WTC11 (cell line): ENCODE data around the gene UBXN6. TPM values are rescaled to one million over a fixed set of nuclear protein-coding genes. Genes with fewer than 3 reads are reported as not detected.

ENCODE experiments used
- CREB1 ChIP-seq: sonication (generic); formaldehyde crosslinking; IDR thresholded peaks from 2 replicates; pipeline ENCODE4 v1.8.0; 2023; ENCODE audit warnings: mild to moderate bottlenecking, missing genetic modification reagents
- CREM ChIP-seq: sonication (generic); formaldehyde crosslinking; IDR thresholded peaks from 2 replicates; pipeline ENCODE4 v1.8.1; 2022; ENCODE audit warnings: mild to moderate bottlenecking, missing genetic modification reagents, moderate library complexity
- JUN ChIP-seq: sonication (generic); formaldehyde crosslinking; IDR thresholded peaks from 2 replicates; pipeline ENCODE4 v1.8.0; 2023; ENCODE audit warnings: mild to moderate bottlenecking, missing genetic modification reagents
- MXD4 ChIP-seq: fragments of 250-450 bp; sonication (Bioruptor Pico); IDR thresholded peaks from 2 replicates; pipeline ENCODE4 v1.8.0; 2021; ENCODE audit warnings: mild to moderate bottlenecking, moderate library complexity, borderline replicate concordance
- NFATC4 ChIP-seq: fragments of 250-450 bp; sonication (Bioruptor Pico); IDR thresholded peaks from 2 replicates; pipeline ENCODE4 v1.9.0; 2021; ENCODE audit warnings: mild to moderate bottlenecking
- NFYB ChIP-seq: sonication (generic); formaldehyde crosslinking; conservative IDR thresholded peaks from 2 replicates; pipeline ENCODE4 v1.8.0; 2022; ENCODE audit warnings: low read depth, missing genetic modification reagents
- NR1H2 ChIP-seq: sonication (generic); formaldehyde crosslinking; IDR thresholded peaks from 2 replicates; pipeline ENCODE4 v1.9.0; 2021; ENCODE audit warnings: mild to moderate bottlenecking, moderate library complexity, missing genetic modification reagents
- RELA ChIP-seq: sonication (generic); formaldehyde crosslinking; IDR thresholded peaks from 2 replicates; pipeline ENCODE4 v1.8.1; 2022; ENCODE audit warnings: missing genetic modification reagents, mild to moderate bottlenecking, borderline replicate concordance
- SMAD3 ChIP-seq: sonication (generic); formaldehyde crosslinking; IDR thresholded peaks from 2 replicates; pipeline ENCODE4 v1.8.0; 2022; ENCODE audit warnings: missing genetic modification reagents, mild to moderate bottlenecking, borderline replicate concordance
- TCF7 ChIP-seq: sonication (generic); formaldehyde crosslinking; IDR thresholded peaks from 2 replicates; pipeline ENCODE4 v1.8.0; 2022; ENCODE audit warnings: mild to moderate bottlenecking, low read depth, missing genetic modification reagents, moderate library complexity
- TEAD1 ChIP-seq: sonication (generic); formaldehyde crosslinking; IDR thresholded peaks from 2 replicates; pipeline ENCODE4 v1.8.0; 2022; ENCODE audit warnings: mild to moderate bottlenecking, missing genetic modification reagents
- ZBTB21 ChIP-seq: sonication (generic); formaldehyde crosslinking; IDR thresholded peaks from 2 replicates; pipeline ENCODE4 v1.8.1; 2023; ENCODE audit warnings: mild to moderate bottlenecking, missing genetic modification reagents, borderline replicate concordance
- ZNF121 ChIP-seq: sonication (generic); formaldehyde crosslinking; IDR thresholded peaks from 2 replicates; pipeline ENCODE4 v1.8.0; 2023; ENCODE audit warnings: missing genetic modification reagents
- ZNF232 ChIP-seq: sonication (generic); formaldehyde crosslinking; IDR thresholded peaks from 2 replicates; pipeline ENCODE4 v1.8.0; 2022; ENCODE audit warnings: mild to moderate bottlenecking, missing genetic modification reagents
- ZNF416 ChIP-seq: fragments of 250-450 bp; sonication (Bioruptor Pico); IDR thresholded peaks from 2 replicates; pipeline ENCODE4 v1.9.0; 2021; ENCODE audit warnings: mild to moderate bottlenecking, inconsistent platforms
- total RNA-seq: library from RNA; stranded (reverse); gene quantifications from 3 replicates; pipeline ENCODE4 v1.2.3, GENCODE V29; 2021
- TF ChIP-seq, protein P1 (sequence below): sonication (generic); formaldehyde crosslinking; IDR thresholded peaks from 2 replicates; pipeline ENCODE4 v1.8.0; 2022; ENCODE audit warnings: mild to moderate bottlenecking, missing genetic modification reagents
- TF ChIP-seq, protein P2 (sequence below): sonication (generic); formaldehyde crosslinking; IDR thresholded peaks from 2 replicates; pipeline ENCODE4 v1.8.0; 2022; ENCODE audit warnings: missing genetic modification reagents
- TF ChIP-seq, protein P3 (sequence below): sonication (generic); formaldehyde crosslinking; IDR thresholded peaks from 2 replicates; pipeline ENCODE4 v1.8.1; 2022; ENCODE audit warnings: low read depth, missing genetic modification reagents, borderline replicate concordance
- TF ChIP-seq, protein P4 (sequence below): fragments of 250-450 bp; sonication (Bioruptor Pico); IDR thresholded peaks from 2 replicates; pipeline ENCODE4 v2.1.2; 2022; ENCODE audit warnings: mild to moderate bottlenecking, moderate library complexity
- TF ChIP-seq, protein P5 (sequence below): sonication (generic); formaldehyde crosslinking; IDR thresholded peaks from 2 replicates; pipeline ENCODE4 v1.8.0; 2022; ENCODE audit warnings: mild to moderate bottlenecking, missing genetic modification reagents
- TF ChIP-seq, protein P6 (sequence below): sonication (generic); formaldehyde crosslinking; IDR thresholded peaks from 2 replicates; pipeline ENCODE4 v1.8.0; 2023; ENCODE audit warnings: missing genetic modification reagents
- TF ChIP-seq, protein P7 (sequence below): sonication (generic); formaldehyde crosslinking; IDR thresholded peaks from 2 replicates; pipeline ENCODE4 v1.8.1; 2023; ENCODE audit warnings: mild to moderate bottlenecking, missing genetic modification reagents
- TF ChIP-seq, protein P8 (sequence below): sonication (generic); formaldehyde crosslinking; IDR thresholded peaks from 2 replicates; pipeline ENCODE4 v1.8.1; 2022; ENCODE audit warnings: mild to moderate bottlenecking, missing genetic modification reagents, moderate library complexity, borderline replicate concordance
- TF ChIP-seq, protein P9 (sequence below): fragments of 250-450 bp; sonication (Bioruptor Pico); conservative IDR thresholded peaks from 2 replicates; pipeline ENCODE4 v1.9.0; 2021; ENCODE audit warnings: mild to moderate bottlenecking

UBXN6 gene
- total RNA-seq, 1 experiment from 2014 or later, result 34.8 TPM

DNA sequence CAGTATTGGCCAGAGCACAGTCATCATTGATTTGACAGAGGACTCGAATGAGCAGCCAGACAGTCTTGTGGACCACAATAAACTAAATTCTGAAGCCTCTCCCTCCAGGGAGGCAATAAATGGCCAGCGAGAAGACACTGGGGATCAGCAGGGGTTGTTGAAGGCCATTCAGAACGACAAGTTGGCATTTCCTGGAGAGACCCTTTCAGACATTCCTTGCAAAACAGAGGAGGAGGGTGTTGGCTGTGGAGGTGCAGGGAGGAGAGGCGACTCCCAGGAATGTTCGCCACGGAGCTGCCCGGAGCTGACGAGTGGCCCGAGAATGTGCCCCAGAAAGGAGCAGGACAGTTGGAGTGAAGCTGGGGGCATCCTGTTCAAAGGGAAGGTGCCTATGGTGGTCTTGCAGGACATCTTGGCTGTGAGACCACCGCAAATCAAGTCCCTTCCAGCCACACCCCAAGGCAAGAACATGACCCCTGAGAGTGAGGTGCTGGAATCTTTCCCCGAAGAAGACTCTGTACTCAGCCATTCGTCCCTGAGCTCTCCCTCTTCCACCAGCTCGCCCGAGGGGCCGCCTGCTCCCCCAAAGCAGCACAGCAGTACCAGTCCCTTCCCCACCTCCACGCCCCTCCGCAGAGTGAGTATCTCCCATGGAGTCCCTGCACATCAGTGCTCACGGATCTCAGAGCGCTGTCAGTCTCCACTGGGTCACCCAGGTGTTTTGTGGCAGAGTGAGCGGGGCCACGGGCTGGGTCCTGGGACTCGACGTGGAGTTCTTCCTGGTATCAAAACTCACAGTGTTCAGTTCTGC is 48.3 kb downstream of the UBXN6 start (continued):
- TF ChIP-seq, protein P1, sequence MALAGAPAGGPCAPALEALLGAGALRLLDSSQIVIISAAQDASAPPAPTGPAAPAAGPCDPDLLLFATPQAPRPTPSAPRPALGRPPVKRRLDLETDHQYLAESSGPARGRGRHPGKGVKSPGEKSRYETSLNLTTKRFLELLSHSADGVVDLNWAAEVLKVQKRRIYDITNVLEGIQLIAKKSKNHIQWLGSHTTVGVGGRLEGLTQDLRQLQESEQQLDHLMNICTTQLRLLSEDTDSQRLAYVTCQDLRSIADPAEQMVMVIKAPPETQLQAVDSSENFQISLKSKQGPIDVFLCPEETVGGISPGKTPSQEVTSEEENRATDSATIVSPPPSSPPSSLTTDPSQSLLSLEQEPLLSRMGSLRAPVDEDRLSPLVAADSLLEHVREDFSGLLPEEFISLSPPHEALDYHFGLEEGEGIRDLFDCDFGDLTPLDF (CRISPR knock-in tag), result no peak
- TF ChIP-seq ZNF416 (no peak), CREB1 (CRISPR knock-in tag) (no peak), RELA (CRISPR knock-in tag) (no peak), NFATC4 (CRISPR knock-in tag) (0 out of 2 replicates have a peak, but pooled peaks have one; percentile 46), ZNF232 (CRISPR knock-in tag) (no peak), TEAD1 (peak; percentile 97), NFYB (no peak), MXD4 (CRISPR knock-in tag) (no peak), ZNF121 (CRISPR knock-in tag) (no peak), CREM (no peak), TCF7 (CRISPR knock-in tag) (no peak), SMAD3 (CRISPR knock-in tag) (no peak), ZBTB21 (no peak), NR1H2 (CRISPR knock-in tag) (no peak), JUN (CRISPR knock-in tag) (no peak)
- TF ChIP-seq, protein P2, sequence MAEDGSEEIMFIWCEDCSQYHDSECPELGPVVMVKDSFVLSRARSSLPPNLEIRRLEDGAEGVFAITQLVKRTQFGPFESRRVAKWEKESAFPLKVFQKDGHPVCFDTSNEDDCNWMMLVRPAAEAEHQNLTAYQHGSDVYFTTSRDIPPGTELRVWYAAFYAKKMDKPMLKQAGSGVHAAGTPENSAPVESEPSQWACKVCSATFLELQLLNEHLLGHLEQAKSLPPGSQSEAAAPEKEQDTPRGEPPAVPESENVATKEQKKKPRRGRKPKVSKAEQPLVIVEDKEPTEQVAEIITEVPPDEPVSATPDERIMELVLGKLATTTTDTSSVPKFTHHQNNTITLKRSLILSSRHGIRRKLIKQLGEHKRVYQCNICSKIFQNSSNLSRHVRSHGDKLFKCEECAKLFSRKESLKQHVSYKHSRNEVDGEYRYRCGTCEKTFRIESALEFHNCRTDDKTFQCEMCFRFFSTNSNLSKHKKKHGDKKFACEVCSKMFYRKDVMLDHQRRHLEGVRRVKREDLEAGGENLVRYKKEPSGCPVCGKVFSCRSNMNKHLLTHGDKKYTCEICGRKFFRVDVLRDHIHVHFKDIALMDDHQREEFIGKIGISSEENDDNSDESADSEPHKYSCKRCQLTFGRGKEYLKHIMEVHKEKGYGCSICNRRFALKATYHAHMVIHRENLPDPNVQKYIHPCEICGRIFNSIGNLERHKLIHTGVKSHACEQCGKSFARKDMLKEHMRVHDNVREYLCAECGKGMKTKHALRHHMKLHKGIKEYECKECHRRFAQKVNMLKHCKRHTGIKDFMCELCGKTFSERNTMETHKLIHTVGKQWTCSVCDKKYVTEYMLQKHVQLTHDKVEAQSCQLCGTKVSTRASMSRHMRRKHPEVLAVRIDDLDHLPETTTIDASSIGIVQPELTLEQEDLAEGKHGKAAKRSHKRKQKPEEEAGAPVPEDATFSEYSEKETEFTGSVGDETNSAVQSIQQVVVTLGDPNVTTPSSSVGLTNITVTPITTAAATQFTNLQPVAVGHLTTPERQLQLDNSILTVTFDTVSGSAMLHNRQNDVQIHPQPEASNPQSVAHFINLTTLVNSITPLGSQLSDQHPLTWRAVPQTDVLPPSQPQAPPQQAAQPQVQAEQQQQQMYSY (CRISPR knock-in tag), result no peak
- TF ChIP-seq, protein P3, sequence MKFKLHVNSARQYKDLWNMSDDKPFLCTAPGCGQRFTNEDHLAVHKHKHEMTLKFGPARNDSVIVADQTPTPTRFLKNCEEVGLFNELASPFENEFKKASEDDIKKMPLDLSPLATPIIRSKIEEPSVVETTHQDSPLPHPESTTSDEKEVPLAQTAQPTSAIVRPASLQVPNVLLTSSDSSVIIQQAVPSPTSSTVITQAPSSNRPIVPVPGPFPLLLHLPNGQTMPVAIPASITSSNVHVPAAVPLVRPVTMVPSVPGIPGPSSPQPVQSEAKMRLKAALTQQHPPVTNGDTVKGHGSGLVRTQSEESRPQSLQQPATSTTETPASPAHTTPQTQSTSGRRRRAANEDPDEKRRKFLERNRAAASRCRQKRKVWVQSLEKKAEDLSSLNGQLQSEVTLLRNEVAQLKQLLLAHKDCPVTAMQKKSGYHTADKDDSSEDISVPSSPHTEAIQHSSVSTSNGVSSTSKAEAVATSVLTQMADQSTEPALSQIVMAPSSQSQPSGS (CRISPR knock-in tag), result no peak
- TF ChIP-seq, protein P4, sequence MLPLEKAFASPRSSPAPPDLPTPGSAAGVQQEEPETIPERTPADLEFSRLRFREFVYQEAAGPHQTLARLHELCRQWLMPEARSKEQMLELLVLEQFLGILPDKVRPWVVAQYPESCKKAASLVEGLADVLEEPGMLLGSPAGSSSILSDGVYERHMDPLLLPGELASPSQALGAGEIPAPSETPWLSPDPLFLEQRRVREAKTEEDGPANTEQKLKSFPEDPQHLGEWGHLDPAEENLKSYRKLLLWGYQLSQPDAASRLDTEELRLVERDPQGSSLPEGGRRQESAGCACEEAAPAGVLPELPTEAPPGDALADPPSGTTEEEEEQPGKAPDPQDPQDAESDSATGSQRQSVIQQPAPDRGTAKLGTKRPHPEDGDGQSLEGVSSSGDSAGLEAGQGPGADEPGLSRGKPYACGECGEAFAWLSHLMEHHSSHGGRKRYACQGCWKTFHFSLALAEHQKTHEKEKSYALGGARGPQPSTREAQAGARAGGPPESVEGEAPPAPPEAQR (CRISPR knock-in tag), result no peak
- TF ChIP-seq, protein P5, sequence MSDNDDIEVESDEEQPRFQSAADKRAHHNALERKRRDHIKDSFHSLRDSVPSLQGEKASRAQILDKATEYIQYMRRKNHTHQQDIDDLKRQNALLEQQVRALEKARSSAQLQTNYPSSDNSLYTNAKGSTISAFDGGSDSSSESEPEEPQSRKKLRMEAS (CRISPR knock-in tag), result no peak
- TF ChIP-seq, protein P6, sequence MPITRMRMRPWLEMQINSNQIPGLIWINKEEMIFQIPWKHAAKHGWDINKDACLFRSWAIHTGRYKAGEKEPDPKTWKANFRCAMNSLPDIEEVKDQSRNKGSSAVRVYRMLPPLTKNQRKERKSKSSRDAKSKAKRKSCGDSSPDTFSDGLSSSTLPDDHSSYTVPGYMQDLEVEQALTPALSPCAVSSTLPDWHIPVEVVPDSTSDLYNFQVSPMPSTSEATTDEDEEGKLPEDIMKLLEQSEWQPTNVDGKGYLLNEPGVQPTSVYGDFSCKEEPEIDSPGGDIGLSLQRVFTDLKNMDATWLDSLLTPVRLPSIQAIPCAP (CRISPR knock-in tag), result no peak
- TF ChIP-seq, protein P7, sequence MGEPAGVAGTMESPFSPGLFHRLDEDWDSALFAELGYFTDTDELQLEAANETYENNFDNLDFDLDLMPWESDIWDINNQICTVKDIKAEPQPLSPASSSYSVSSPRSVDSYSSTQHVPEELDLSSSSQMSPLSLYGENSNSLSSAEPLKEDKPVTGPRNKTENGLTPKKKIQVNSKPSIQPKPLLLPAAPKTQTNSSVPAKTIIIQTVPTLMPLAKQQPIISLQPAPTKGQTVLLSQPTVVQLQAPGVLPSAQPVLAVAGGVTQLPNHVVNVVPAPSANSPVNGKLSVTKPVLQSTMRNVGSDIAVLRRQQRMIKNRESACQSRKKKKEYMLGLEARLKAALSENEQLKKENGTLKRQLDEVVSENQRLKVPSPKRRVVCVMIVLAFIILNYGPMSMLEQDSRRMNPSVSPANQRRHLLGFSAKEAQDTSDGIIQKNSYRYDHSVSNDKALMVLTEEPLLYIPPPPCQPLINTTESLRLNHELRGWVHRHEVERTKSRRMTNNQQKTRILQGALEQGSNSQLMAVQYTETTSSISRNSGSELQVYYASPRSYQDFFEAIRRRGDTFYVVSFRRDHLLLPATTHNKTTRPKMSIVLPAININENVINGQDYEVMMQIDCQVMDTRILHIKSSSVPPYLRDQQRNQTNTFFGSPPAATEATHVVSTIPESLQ (CRISPR knock-in tag), result no peak
- TF ChIP-seq, protein P8, sequence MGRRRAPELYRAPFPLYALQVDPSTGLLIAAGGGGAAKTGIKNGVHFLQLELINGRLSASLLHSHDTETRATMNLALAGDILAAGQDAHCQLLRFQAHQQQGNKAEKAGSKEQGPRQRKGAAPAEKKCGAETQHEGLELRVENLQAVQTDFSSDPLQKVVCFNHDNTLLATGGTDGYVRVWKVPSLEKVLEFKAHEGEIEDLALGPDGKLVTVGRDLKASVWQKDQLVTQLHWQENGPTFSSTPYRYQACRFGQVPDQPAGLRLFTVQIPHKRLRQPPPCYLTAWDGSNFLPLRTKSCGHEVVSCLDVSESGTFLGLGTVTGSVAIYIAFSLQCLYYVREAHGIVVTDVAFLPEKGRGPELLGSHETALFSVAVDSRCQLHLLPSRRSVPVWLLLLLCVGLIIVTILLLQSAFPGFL (CRISPR knock-in tag), result no peak
- TF ChIP-seq, protein P9, sequence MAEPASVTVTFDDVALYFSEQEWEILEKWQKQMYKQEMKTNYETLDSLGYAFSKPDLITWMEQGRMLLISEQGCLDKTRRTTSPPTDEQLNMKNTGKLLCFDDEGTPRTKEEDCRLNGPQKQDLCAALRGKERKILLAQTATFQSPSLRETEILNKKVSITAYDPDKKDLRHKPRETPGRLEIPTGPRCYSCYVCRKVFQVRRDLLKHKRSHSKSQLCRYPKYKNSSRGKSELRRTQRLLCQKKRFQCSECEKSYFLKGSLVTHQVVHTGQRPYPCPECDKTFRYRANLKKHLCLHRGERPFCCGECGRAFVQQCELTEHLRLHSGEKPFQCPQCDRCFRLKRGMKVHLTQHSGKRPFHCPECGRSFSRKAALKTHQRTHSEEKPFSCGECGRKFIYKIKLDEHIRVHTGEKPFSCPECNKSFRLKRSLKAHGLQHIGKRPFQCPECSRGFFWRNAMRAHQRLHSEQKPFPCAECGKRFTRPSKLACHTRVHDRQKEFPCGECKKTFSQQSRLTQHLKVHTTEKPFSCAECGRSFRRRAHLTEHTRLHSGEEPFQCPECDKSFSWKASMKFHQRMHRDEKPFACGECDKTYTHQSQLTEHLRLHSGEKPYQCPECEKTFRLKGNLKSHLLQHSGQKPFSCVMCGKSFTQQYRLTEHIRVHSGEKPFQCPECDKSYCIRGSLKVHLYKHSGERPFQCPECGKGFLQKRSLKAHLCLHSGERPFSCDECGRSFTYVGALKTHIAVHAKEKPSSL (CRISPR knock-in tag), result no peak
